HG03025 (cell line): ENCODE results near the gene SHANK1.

Experiments
- ATAC-seq: cut with Tn5 transposase; IDR thresholded peaks from one replicate; pipeline ENCODE4 v1.9.1; 2021; ENCODE audit warnings: mild to moderate bottlenecking, moderate library complexity; ENCODE audit not compliant: unreplicated experiment, low FRiP score

Gene SHANK1

DNA sequence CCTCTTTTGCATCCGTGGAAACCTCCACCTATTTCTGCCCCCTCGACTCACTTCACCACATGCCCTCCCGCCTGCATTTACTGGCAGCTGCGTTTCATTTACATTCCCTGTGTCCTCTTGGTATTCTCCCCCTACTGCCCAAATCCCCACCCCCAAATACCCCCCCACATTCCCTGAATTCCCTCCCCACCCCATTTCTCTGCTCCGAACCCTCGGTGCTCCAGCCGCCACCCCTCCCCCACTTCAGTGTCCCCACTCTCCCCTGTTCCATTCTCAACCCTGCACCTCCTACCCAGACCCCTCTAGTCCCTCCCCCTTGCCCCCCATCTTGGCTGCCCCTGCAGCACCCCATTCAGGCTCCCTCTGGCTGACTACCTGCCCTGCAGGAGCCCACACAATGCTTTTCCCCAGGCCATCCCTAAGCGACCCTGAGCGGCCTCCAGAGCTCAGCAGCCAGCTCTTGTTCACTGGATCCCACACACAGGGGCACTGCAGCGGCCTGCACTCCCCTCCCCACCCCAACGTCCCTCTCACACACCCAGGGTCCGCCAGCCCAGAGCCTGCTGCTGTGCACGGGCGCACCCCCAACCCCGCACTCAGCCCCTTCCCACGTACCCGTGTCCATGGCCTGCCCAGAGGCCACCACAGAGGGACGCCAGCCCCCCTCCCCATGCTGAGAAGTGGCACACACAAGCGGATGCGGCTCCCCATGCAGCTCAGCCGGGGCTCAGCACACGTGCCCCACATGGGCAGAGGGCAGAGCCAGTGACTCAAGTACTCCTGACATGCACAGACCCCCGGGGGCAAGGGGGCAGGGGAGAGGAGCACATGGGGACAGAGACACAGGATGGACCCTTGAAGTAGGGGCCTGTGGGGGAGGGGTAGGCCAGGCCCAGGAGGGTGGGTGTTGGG lies 26.3 kb downstream of the SHANK1 start:
- no peak for ATAC-seq

DNA sequence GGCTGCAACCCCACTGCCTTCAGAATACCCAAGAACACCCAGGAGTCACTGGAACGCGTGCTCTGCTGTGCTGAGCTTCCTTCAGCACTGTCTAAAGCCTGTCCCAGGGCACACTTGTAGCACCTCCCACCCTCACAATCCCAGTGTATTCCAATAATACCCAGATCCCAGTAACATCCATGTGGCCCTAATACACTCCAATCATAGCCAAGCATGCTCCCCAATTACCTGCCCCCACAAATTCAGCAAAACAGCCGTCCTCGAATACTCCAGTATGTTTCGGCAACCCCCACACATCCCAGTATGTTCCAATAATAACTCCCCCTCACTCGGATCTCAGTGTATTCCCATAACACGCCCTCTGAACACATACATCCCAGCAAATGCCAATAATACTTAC lies 29.2 kb downstream of the SHANK1 start:
- no peak for ATAC-seq

DNA sequence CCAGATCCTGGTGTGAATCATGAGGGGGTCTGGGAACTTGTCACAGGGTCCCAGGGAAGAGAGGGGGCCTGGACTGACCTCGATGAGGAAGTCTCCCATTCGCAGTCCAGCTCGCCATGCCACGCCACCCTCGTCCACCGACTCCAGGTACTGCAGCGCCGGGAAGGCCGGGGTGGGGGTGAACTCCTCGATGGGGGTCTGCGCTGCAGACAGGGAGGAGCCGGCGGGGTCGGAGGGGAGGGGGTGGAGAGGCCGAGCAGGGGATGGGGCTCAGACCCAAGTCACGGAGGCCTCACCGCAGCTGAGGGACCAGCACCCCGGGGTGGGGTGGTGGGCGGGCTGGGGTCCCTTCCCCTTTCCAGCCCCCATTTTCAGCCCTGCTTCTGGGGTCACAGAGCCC lies 30.8 kb downstream of the SHANK1 start:
- no peak for ATAC-seq

DNA sequence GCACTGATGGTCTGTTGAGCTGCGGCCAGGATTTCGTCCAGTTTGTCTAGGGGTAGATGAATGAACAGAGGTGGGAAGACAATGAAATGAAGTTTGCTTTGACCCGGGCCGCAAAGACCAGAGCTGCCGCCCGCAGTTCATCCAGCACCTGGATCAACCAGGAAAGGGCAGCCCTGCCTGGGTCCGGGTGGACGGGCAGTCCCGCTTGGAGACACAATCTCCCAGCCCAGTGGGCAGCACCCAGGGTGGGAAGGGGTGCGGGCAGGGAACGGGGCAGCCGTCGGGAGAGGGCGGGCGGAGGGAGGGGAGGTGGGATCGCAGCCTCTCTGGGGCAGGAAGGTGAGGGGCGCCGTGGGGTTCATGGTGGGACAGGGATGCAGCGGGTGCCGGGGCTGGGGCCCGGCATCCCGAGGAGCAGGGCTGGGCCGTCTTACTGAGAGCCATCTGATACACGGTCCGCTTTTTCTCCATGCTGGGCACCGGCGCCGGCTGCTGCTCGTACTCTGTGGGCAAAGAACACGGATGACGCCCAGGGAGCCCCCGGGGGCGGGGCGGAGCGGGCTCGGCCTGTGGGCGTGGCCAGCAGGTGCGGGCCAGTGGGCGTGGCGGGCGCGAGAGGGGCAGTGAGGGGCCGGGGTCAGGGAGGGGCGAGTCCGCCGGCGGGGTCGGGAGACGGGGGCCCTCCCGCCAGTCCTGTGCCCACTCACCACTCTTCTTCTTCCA lies 33.1 kb downstream of the SHANK1 start:
- no peak for ATAC-seq

DNA sequence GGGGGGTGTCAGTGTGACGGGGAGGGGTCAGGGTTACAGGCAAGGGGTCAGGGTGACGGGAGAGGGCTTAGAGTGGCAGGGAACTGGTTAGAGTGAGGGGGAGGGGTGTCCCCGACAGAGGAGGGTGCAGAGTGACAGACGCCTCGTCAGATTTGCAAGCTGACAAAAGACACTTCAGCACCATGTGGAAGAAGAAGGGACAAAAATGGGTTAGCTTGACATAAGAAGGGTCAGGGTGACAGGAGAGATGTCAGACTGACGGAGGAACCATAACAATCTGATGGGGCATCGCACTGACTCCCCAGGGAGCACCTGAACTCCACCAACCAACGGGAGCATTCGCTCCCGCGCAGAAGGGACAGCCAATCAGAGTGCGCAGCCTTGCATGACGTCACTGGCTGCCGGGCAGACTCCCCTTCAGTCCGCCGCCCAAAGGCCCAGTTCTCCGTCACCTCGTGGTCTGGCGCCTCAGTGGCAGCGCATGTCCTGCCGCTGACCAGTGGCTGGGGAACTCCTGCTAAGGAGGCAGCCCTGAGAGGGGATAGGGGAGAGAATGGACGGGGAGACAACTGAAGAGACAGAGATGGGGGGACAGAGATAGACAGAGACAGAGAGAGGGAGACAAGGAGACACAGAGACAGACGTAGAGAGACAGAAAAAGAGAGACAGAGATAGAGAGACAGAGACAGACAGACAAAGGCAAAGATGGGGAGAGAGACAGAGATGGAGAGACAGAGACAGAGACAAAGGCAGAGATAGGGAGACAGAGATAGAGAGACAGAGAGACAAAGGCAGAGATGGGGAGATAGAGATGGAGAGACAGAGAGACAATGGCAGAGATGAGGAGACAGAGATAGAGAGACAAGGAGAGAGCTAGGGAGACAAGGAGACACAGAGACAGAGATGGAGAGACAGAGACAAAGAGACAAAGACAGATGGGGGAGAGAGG lies 40.2 kb downstream of the SHANK1 start:
- ATAC-seq = no peak

DNA sequence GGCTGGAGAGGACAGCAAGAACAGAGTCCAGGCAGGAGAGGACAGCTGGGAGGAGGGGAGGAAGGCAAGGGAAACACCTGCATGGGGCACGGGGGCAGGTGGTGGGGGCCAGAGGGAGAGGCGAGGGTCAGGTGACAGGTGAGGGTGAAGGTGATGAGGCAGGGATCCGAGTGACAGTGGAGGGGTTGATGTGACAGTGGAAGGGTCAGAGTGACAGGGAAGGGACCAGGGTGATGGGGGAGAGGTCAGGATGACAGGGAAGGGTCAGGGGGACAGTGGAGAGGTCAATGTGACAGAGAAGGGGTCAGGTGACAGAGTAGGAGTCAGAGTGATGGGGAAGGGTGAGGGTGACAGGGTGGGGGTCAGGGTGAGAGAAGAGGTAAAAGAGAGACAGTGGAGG lies 41.3 kb downstream of the SHANK1 start:
- ATAC-seq = no peak

DNA sequence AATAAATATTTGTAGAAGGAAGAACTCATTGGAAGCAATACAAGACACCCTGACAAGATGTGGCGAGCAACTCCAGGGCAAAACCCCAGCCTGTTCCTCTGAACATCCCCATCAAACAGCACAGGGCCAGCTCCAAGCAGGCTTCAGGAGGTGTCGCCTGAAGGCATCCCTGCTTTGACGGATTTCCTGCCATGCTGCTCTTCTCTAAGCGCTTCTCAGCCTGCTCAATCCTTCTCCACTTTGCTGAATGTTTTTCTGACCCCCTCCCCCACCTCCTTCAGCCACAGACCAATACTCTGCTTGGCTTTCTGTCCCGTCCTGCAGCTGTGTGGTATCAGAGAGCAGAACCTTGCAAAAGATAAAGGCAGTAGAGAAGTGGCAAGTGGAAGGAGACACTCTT lies 42.0 kb downstream of the SHANK1 start:
- ATAC-seq = no peak

DNA sequence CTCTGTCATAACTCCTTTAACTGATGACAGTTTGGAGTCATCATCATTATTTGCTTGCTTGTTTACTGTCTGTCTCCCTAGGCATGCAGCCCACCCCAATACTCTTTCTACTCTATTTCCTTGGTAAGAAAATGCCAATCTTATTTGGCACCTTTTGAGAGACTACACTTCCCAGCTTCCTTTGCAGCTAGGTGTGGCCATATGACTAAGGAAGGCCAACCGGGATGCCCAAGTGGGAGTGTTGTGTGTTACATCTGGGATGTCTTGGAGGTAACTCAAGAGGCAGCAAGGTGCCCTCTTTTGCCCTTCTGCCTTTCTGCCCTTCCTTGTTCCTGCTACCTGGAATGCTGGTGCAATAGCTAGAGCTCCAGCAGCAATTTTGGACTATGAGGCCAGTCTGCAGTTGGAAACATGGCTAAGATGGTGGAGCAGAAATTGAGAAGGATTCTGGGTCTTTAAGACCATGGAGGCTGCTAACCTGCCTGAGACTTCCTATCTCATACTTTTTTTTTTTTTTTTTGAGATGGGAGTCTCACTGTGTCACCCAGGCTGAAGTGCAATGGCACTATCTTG lies 42.9 kb downstream of the SHANK1 start:
- ATAC-seq = no peak

DNA sequence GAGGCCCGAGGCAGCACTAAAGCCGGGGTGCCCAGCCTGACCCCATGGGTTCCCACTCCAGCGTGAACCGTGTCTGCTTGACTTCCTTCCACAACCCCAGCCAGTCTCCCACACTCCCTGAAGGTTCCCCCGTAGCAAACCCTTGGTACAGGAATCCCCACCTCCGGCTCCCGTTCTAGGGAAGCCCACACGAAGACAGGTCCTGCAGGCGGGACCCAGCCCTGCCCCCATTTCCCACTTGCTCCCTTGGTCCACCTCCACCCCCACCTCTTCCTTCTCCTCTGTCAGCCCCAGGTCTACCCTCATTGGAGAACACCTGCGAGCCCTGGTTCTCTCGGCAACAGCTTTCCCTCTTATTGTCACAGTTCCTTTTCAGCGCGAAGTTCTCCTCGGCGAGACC lies 46.5 kb downstream of the SHANK1 start:
- ATAC-seq = no peak

DNA sequence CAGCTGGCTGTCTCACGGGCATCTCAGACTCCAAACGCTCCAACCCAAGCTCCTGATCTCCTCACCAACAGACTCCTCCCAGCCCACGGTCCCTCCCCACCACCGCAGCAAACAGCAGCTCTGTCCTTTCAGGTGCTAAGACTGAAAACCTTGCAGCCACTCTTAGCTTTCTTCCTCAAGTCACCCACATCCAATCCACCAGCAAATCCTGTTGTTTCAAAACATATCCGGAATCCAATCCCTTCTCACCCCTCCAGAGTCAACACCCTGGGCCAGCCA lies 49.6 kb downstream of the SHANK1 start:
- no peak for ATAC-seq

DNA sequence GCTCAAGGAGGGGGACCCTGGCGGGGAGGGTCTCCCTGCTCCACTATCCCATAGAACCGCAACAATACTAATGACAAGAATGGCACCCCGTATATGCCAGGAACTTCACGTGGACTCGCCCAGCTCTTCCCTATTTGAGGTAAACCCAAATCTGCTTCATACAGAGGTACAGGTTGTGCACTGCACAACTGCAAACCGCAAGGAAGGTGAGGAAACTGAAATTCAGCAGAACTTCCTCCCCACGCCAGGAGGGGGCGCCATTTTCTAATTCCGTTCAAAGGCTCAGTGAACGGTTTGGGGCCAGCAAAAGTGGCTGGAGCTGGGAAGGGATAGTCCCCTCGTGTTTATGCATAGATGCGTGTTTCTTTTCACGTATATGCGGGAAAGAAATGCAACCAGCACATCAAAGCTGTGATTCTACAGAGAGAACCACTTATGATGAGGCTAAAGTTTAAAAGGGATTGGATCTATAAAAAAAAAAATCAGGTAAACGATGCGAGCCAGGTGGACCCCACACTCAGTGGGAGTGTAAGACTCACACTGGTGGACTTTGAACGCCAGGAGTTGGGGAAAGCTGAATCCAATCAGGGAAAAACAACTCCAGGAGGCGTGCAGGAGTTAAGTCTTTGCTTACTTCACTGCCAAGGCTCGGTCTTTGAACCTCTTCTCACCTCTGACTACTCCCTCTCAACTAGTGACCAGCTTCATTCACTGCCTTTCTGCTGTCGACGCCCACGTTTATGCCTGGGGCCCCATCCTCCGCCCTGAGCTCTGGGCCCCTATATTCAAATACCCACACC lies 50.1 kb downstream of the SHANK1 start:
- ATAC-seq = no peak

DNA sequence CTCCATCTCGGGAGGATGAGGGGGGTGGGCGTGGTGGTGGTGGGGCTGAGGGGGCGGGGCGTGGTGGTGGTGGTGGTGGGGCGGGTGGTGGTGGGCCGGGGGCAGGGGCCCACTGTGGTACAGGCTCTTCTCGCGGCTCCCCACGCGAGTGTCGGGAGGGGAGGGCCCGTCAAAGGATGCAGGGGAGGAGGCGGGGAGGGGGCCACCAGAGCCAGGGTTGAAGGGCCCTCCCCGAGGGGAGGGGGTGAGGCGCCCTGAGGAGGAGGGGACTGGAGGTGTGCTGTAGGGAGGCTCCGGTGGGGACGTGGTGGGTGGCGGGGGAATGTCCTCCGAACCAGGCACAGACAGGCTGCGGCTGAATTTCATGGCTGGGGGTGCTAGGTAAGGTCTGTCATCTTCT lies 50.7 kb downstream of the SHANK1 start:
- no peak for ATAC-seq

DNA sequence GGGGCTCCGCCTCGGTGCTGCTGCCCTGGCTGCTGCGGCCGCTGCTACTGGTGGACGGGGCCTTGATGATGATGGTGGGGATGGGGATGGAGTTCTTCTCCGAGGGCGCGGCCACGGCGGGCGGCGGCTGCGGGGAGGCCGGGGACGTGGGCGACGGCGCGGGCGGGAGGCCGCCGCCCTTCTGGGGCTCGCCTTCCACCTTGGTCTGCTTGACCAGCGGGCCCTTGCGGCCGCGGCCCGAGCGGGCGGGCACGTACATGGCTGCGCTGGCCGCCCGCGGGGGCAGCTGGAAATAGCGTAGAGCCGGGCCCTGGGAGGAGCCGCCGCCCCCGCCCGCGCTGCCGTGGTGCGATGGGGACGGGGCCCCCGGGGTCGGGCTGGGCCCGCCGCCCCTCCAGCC lies 51.2 kb downstream of the SHANK1 start:
- ATAC-seq = no peak

DNA sequence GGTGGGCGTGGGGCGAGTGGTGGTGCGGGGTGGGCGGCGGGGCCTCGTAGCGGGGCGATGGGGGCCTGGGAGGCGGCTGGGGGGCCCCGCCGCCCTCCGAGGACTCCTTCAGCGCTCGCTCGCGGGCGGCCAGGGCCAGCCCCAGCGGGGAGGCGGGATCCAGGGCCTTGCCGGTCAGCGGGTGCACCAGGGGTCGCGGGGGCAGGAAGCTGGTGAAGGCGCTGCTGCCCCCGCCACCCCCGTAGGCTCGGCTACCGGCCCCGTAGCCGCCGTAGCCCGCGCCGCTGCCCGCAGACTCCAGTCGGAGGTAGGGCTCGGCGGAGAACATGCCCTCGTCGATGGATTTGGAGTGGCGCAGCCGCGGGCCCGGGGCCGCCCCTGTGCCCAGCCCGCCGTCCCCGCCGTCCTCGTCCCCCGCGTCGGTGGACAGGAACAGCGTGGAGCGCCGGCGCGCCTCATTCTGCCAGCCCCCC lies 51.8 kb downstream of the SHANK1 start:
- no peak for ATAC-seq

DNA sequence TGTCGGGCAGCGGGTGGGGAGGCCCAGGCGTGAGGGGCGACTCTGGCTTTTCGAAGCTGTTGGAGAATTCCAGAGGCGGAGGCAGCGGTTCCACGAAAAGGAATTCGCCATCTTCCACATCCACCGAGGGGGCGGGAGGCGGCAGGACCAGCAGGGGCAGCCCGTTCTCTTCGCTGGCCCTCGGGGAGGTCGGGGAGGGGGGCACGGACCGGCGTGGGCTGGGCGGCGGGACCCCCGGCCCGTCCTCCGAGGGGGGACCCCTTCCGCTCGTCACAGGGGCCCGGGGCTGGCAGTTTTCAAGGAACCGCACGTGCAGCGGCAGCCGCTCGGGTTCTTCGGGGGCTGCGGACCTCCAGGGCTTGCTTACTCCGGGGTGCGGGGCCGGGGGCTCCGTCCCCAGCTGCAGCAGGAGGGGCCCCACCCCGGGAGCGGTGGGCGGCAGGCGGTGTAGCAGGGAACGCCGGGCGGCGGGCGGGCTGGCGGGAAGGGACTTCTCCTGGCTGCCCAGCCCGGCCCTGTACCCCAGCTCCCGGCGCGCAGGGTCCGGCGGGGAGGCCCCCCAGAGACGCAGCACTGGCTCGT lies 52.3 kb downstream of the SHANK1 start:
- ATAC-seq = no peak

DNA sequence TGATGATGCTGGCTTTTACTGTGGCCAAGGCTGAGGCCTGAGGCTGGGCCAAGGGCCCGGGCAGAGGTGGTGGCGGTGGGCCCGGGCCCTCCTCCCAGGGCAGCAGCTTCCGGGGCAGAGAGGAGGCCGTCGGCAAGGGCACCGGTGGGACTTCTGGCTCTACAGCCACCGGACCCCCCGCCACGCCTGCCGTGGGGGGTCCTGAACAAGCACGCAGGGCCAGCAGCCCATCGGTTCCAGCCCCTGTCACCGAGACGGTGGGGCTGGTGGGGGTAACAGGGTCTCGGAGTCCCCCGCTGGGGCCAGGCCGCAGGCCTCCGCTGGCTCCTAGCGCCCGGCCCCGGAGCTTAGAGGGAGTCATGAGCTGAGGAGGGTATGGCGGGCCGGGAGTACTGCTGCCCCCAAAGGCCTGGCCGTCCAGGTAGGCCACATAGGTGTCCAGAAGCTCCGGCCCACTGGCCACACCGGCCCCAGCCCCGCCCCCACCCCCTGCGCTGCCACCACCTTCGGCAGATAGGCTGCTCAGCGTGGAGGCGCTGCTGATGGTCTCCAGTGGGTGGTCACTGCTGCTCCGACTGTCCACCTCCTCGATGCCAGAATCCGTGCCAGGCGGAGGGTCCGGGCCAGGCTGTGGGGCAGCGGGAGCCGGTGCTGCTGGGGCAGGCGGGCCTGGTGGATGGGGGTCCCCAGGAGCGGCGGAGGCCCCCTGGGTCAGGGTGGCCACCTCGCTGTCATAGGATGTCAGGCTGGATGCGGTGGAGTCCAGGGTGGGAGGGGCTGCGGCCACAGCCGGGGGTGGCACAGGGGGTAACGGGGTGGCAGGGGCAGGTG lies 53.0 kb downstream of the SHANK1 start:
- no peak for ATAC-seq

DNA sequence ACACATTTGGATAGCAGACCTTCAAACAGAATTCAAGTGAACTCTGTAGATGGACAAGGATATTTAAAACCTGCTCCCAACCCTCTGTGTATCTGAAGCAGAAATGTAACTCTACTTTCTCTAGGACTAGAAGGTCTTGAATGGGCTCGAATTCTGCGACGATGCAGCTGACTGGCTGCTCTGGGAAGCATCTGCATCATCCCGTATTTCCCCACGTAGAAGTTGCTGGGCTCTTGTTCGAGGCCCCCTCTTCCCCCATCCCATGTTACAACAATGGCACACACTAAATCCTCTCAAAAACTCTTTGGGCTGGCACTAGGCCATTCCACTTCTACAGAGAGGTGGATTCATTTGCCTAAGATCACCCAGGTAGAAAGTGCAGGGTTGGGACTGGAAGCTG lies 55.4 kb downstream of the SHANK1 start:
- no peak for ATAC-seq

DNA sequence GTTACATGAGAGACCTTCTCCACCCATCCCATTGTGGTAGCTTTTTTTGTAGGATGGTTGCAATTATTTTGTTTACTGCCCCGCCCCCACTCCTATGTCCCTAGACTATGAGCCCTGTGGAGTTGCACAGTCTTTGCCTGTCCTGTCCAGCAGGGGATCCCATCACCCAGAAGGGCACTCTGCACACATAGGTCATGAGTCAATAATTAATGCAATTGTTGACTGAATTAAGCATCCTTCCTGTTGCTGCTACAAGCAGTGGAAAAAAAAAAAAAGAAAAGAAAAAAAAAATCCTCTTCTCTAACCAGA lies 56.2 kb downstream of the SHANK1 start:
- ATAC-seq = no peak
